ENCODE measurements around the gene ZBED6.

The ZBED6 gene

DNA sequence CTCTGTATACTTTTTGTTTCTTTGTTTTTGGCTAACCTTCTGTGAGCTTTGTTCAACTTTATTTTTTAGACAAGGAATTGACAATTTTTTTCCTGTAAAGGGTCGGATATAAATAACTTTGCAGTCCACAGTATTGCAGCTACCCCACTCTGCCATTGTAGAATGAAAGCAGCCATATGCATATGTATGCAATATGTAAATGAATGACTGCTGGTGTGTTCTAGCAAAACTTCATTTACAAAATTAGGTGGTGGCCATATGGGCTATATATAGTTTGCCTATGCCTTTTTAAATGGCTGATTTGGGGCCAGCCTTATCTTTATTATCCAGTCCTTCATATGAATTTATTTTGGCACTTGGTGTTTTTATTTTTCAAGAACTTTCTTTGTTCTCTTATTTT is 48.0 kb downstream of the ZBED6 start:
- DNase-seq: no peak
